HepG2 (cell line): ENCODE measurements around the gene MADCAM1. TPM values are rescaled to one million over a fixed set of nuclear protein-coding genes. Genes with fewer than 3 reads are reported as not detected.

Experiments used
- AGO1 ChIP-seq: fragments of 200-400 bp; formaldehyde crosslinking; IDR thresholded peaks from 2 replicates; pipeline ENCODE4 v1.6.1; 2017; ENCODE audit warnings: mild to moderate bottlenecking, low read depth, low read length, moderate library complexity; ENCODE audit not compliant: poor library complexity, severe bottlenecking
- FOXO1 ChIP-seq: sonication (generic); formaldehyde crosslinking; IDR thresholded peaks from 2 replicates; pipeline ENCODE4 v1.4.0; 2020; ENCODE audit warnings: missing genetic modification reagents
- HDAC2 ChIP-seq: sonication (generic); formaldehyde crosslinking; IDR thresholded peaks from 2 replicates; pipeline ENCODE4 v1.4.0; 2020; ENCODE audit warnings: missing genetic modification reagents
- JUN ChIP-seq: sonication (generic); formaldehyde crosslinking; IDR thresholded peaks from 2 replicates; pipeline ENCODE4 v1.4.0; 2020; ENCODE audit warnings: mild to moderate bottlenecking, missing genetic modification reagents
- KDM1A ChIP-seq: IDR thresholded peaks from 2 replicates; pipeline ENCODE4 v1.6.1; 2016; ENCODE audit warnings: missing compliant biosample characterization
- MAX ChIP-seq: IDR thresholded peaks from 2 replicates; pipeline ENCODE4 v1.6.1; 2012; ENCODE audit warnings: inconsistent platforms
- MIER2 ChIP-seq: IDR thresholded peaks from 2 replicates; pipeline ENCODE4 v1.6.1; 2016; ENCODE audit warnings: missing biosample characterization, missing genetic modification reagents
- NR1H2 ChIP-seq: sonication (generic); formaldehyde crosslinking; IDR thresholded peaks from 2 replicates; pipeline ENCODE4 v1.8.1; 2022; ENCODE audit warnings: low read depth, missing genetic modification reagents, borderline replicate concordance
- RERE ChIP-seq: IDR thresholded peaks from 2 replicates; pipeline ENCODE4 v1.6.1; 2016; ENCODE audit warnings: low read depth, missing genetic modification reagents, missing compliant biosample characterization
- SMYD3 ChIP-seq: sonication (generic); formaldehyde crosslinking; IDR thresholded peaks from 2 replicates; pipeline ENCODE4 v1.8.1; 2023; ENCODE audit warnings: mild to moderate bottlenecking, missing genetic modification reagents
- ZFX ChIP-seq: sonication (generic); formaldehyde crosslinking; IDR thresholded peaks from 2 replicates; pipeline ENCODE4 v1.4.0; 2020; ENCODE audit warnings: mild to moderate bottlenecking, low read depth, missing genetic modification reagents, moderate library complexity
- ZFY ChIP-seq: sonication (generic); formaldehyde crosslinking; IDR thresholded peaks from 2 replicates; pipeline ENCODE4 v1.4.0; 2020; ENCODE audit warnings: missing genetic modification reagents
- ZKSCAN1 ChIP-seq: fragments of 150-350 bp; IDR thresholded peaks from 2 replicates; pipeline ENCODE4 v1.6.1; 2014; ENCODE audit warnings: low read length
- ZNF460 ChIP-seq: sonication (generic); formaldehyde crosslinking; IDR thresholded peaks from 2 replicates; pipeline ENCODE4 v1.5.1; 2020; ENCODE audit warnings: missing genetic modification reagents, mild to moderate bottlenecking, borderline replicate concordance
- ZNF572 ChIP-seq: sonication (generic); formaldehyde crosslinking; IDR thresholded peaks from 2 replicates; pipeline ENCODE4 v1.5.1; 2020; ENCODE audit warnings: mild to moderate bottlenecking, missing genetic modification reagents
- ZNF703 ChIP-seq: sonication (generic); formaldehyde crosslinking; IDR thresholded peaks from 2 replicates; pipeline ENCODE4 v1.5.1; 2020; ENCODE audit warnings: missing genetic modification reagents, mild to moderate bottlenecking, moderate library complexity, borderline replicate concordance
- ZNF883 ChIP-seq: sonication (generic); formaldehyde crosslinking; IDR thresholded peaks from 2 replicates; pipeline ENCODE4 v1.5.1; 2020; ENCODE audit warnings: mild to moderate bottlenecking, missing genetic modification reagents; ENCODE audit errors: not compliant biosample characterization
- ZSCAN20 ChIP-seq: sonication (generic); formaldehyde crosslinking; IDR thresholded peaks from 2 replicates; pipeline ENCODE4 v1.4.0; 2020; ENCODE audit warnings: missing genetic modification reagents, mild to moderate bottlenecking, borderline replicate concordance
- polyA plus RNA-seq, 8 experiments: library from polyadenylated mRNA; depleted of rRNA in 3 of 8; stranded (reverse) in 7 of 8; unstranded in 1 of 8; fragments of >200 nt; fragmentation: Illumina TruSeq in 4 of 8; extraction: Trizol in 4 of 8; gene quantifications; 2 replicates each; pipeline versions ENCODE4 v1.2.1 to v1.2.3, GENCODE V29; 2011 to 2016; ENCODE audit warnings: low read depth in 4 of 8, missing spikeins in 1 of 8, mixed read lengths in 1 of 8; ENCODE audit not compliant: insufficient read depth in 1 of 8
- total RNA-seq, 5 experiments: library from RNA; depleted of rRNA; stranded (reverse); fragments of >200 nt; fragmentation: Illumina TruSeq; extraction: Trizol; gene quantifications; 2 replicates each; pipeline ENCODE4 v1.2.3, GENCODE V29; 2016; ENCODE audit warnings: low read depth in 1 of 5
- TF ChIP-seq, protein P1 (sequence below): sonication (generic); IDR thresholded peaks from 2 replicates; pipeline ENCODE4 v1.6.1; 2016; ENCODE audit warnings: low read depth, borderline replicate concordance
- TF ChIP-seq, protein P2 (sequence below): sonication (generic); formaldehyde crosslinking; IDR thresholded peaks from 2 replicates; pipeline ENCODE4 v1.4.0; 2020; ENCODE audit warnings: missing genetic modification reagents

Gene MADCAM1
- total and polyA plus RNA-seq, 2 of the 13 experiments (the other 11 are each of a cell fraction or from before 2014, with no cell fraction given) = 0.29 to 0.33 TPM

DNA sequence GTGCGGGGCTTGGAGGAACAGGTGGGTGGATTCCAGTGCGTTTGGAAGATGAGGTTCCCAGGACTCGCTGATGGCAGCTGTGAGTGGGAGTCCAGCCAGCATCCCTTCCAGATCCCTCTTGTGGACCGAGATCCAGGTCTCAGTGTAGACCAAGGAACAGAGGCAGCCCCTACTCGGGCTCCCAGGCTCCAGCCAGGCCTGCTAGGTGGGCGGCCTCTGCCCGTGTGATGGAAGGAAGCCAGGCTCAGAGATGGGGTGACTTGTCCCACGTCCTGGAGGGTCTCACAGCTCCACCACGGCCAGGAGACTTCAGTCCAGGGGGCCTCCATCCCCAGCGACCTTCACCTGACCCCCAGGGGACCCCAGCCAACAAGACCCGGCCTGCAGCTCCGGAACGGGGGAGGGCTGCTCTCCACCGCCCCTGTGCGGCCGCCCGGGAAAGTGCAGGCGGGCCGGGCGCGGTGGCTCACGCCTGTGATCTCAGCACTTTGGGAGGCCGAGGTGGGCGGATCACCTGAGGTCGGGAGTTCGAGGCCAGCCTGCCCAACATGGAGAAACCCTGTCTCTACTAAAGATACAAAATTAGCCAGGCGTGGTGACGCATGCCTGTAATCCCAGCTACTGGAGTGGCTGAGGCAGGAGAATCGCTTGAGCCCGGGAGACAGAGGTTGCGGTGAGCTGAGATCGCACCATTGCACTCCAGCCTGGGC is 729 bp upstream of the MADCAM1 start (continued):
- TF ChIP-seq ZFY (CRISPR knock-in tag) = no peak
- no peak for TF ChIP-seq ZKSCAN1
- TF ChIP-seq ZSCAN20 (CRISPR knock-in tag) = no peak
- no peak for TF ChIP-seq ZNF703 (CRISPR knock-in tag)
- TF ChIP-seq SMYD3 (CRISPR knock-in tag) = no peak
- peak; percentile 34; the same call in 1 of the 2 replicates for TF ChIP-seq MAX
- no peak for TF ChIP-seq MIER2 (CRISPR knock-in tag)
- TF ChIP-seq ZNF460 (CRISPR knock-in tag) = peak; percentile 100
- TF ChIP-seq FOXO1 (CRISPR knock-in tag) = no peak
- TF ChIP-seq AGO1 = peak; percentile 33
- TF ChIP-seq KDM1A = peak; percentile 94
- no peak for TF ChIP-seq RERE (CRISPR knock-in tag)
- no peak for TF ChIP-seq ZNF572
- TF ChIP-seq ZNF883 (CRISPR knock-in tag) = no peak
- TF ChIP-seq ZFX (CRISPR knock-in tag) = peak; percentile 17; the same call in 1 of the 2 replicates
- no peak for TF ChIP-seq JUN
- TF ChIP-seq, protein P1, sequence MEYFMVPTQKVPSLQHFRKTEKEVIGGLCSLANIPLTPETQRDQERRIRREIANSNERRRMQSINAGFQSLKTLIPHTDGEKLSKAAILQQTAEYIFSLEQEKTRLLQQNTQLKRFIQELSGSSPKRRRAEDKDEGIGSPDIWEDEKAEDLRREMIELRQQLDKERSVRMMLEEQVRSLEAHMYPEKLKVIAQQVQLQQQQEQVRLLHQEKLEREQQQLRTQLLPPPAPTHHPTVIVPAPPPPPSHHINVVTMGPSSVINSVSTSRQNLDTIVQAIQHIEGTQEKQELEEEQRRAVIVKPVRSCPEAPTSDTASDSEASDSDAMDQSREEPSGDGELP = no peak
- TF ChIP-seq, protein P2, sequence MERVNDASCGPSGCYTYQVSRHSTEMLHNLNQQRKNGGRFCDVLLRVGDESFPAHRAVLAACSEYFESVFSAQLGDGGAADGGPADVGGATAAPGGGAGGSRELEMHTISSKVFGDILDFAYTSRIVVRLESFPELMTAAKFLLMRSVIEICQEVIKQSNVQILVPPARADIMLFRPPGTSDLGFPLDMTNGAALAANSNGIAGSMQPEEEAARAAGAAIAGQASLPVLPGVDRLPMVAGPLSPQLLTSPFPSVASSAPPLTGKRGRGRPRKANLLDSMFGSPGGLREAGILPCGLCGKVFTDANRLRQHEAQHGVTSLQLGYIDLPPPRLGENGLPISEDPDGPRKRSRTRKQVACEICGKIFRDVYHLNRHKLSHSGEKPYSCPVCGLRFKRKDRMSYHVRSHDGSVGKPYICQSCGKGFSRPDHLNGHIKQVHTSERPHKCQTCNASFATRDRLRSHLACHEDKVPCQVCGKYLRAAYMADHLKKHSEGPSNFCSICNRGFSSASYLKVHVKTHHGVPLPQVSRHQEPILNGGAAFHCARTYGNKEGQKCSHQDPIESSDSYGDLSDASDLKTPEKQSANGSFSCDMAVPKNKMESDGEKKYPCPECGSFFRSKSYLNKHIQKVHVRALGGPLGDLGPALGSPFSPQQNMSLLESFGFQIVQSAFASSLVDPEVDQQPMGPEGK (CRISPR knock-in tag) = peak; percentile 33; the same call in 1 of the 2 replicates
- TF ChIP-seq NR1H2 (CRISPR knock-in tag) = no peak
- 0 out of 2 replicates have a peak, but pooled peaks have one; percentile 39 for TF ChIP-seq HDAC2 (CRISPR knock-in tag)
